DMS153 (cell line): Measurements from ENCODE around the gene MARCHF3.
"Not testable (repeated sequence)": the region's sequence is repeated elsewhere in the genome, so short reads cannot be mapped to it uniquely, and the experiment has no call there.

Source experiments
- DNase-seq: peaks from one replicate; lab custom pipeline; 2025; lab: John Stamatoyannopoulos, UW

The MARCHF3 gene

GRCh38 chr5:126953640-126954039 lies 76.7 kb downstream of the MARCHF3 start:
- no peak for DNase-seq

GRCh38 chr5:126949475-126949874 lies 80.9 kb downstream of the MARCHF3 start:
- DNase-seq, result no peak

- DNase-seq, result no peak
These were observed 81.9 kb downstream of the MARCHF3 start for GRCh38 chr5:126948453-126948852.

- no peak for DNase-seq
These were observed 82.4 kb downstream of the MARCHF3 start for GRCh38 chr5:126948011-126948355.

GRCh38 chr5:126947146-126948010 lies 83.0 kb downstream of the MARCHF3 start:
- no peak for DNase-seq

- not testable (repeated sequence) for DNase-seq
These were observed 87.5 kb downstream of the MARCHF3 start for GRCh38 chr5:126942908-126943307.

GRCh38 chr5:126941403-126941802 lies 89.0 kb downstream of the MARCHF3 start:
- no peak for DNase-seq

- DNase-seq, result no peak
These were observed 90.5 kb downstream of the MARCHF3 start for GRCh38 chr5:126939887-126940286.

- no peak for DNase-seq
These were observed 91.9 kb downstream of the MARCHF3 start for GRCh38 chr5:126938466-126938865.

- no peak for DNase-seq
These were observed 92.6 kb downstream of the MARCHF3 start for GRCh38 chr5:126937771-126938170.

- DNase-seq, result no peak
These were observed 93.5 kb downstream of the MARCHF3 start for GRCh38 chr5:126936775-126937418.

GRCh38 chr5:126931963-126932660 lies 98.2 kb downstream of the MARCHF3 start:
- no peak for DNase-seq

GRCh38 chr5:126928041-126928440 lies 102.3 kb downstream of the MARCHF3 start:
- DNase-seq, result no peak

- DNase-seq, result no peak
These were observed 102.9 kb downstream of the MARCHF3 start for GRCh38 chr5:126927429-126927828.

- no peak for DNase-seq
These were observed 104.2 kb downstream of the MARCHF3 start for GRCh38 chr5:126926187-126926586.

- no peak for DNase-seq
These were observed 104.9 kb downstream of the MARCHF3 start for GRCh38 chr5:126925482-126925881.

- no peak for DNase-seq
These were observed 105.9 kb downstream of the MARCHF3 start for GRCh38 chr5:126924331-126925033.

- no peak for DNase-seq
These were observed 108.9 kb downstream of the MARCHF3 start for GRCh38 chr5:126921241-126922091.

- no peak for DNase-seq
These were observed 110.1 kb downstream of the MARCHF3 start for GRCh38 chr5:126920291-126920690.

GRCh38 chr5:126919566-126919965 lies 110.8 kb downstream of the MARCHF3 start:
- DNase-seq, result no peak

GRCh38 chr5:126918615-126918957 lies 111.8 kb downstream of the MARCHF3 start:
- DNase-seq, result no peak
